HCT116 (cell line): ENCODE results near the gene PTGIS. TPM values are rescaled to one million over a fixed set of nuclear protein-coding genes. Genes with fewer than 3 reads are reported as not detected.
A peak's percentile ranks its signal among the peaks of the same experiment; 100 is the strongest.

Source experiments
- ATAC-seq: fragments of 200-7000 bp; cut with Tn5 transposase; 2 replicates; pipeline ENCODE4 v1.9.1; 2020; ENCODE audit warnings: mild to moderate bottlenecking, moderate library complexity
- BruUV-seq: library from RNA; stranded (reverse); fragments of 400-500 nt; replicated peaks from 2 replicates; lab custom pipeline; 2021; lab: Mats Ljungman, UMichigan
- CTCF ChIA-PET: fragments of 300-600 bp; sonication (Branson Sonifier 250); formaldehyde crosslinking; loops from one replicate; lab custom pipeline; 2021; ENCODE audit warnings: antibody characterized with exemption; lab: Charles Lee
- POLR2A ChIA-PET: fragments of 300-600, 350-600 bp; sonication (Branson Sonifier 250); formaldehyde crosslinking; loops from one replicate; lab custom pipeline; 2021; ENCODE audit warnings: antibody characterized with exemption; lab: Charles Lee
- RAD21 ChIA-PET, 2 experiments: fragments of 300-600 bp; sonication (Branson Sonifier 250); formaldehyde crosslinking; loops; one replicate each; lab custom pipeline; 2023; ENCODE audit warnings: low total read pairs in 2 of 2; ENCODE audit not compliant: uncharacterized antibody in 2 of 2, unreplicated experiment in 2 of 2, low non-redundant PET in 1 of 2; lab: Charles Lee
- DNase-seq: peaks from one replicate; pipeline ENCODE4 v3.0.0-alpha.2; 2010; ENCODE audit warnings: low read depth, low spot score
- H2AFZ ChIP-seq: fragments of 200-600 bp; shearing (Covaris generic), sonication (generic); 2 replicates; pipeline ENCODE4 v1.6.1; 2017; ENCODE audit warnings: low read depth, mixed run types, mixed read lengths, antibody characterized with exemption, low read length; ENCODE audit not compliant: poor library complexity, severe bottlenecking
- H3K27ac ChIP-seq: 2 replicates; pipeline ENCODE4 v1.5.1; 2012; ENCODE audit warnings: low read depth, low read length
- H3K27me3 ChIP-seq: fragments of 200-600 bp; sonication (generic); 2 replicates; pipeline ENCODE4 v1.6.1; 2016; ENCODE audit warnings: mixed run types, low read length, mixed read lengths; ENCODE audit not compliant: insufficient read depth
- H3K36me3 ChIP-seq, 2 experiments: fragments of 200-500 bp in 1 of 2; fragments of 200-600 bp in 1 of 2; sonication (Bioruptor generic) in 1 of 2; sonication (generic) in 1 of 2; 2 replicates each; pipeline versions ENCODE4 v1.5.1 to v1.6.1; 2014 to 2016; ENCODE audit warnings: low read length in 2 of 2, inconsistent platforms in 1 of 2, mixed read lengths in 1 of 2, mixed run types in 1 of 2; ENCODE audit not compliant: insufficient read depth in 2 of 2, control insufficient read depth in 1 of 2
- H3K4me1 ChIP-seq, 2 experiments: fragments of 200-600 bp in 1 of 2; sonication (generic) in 1 of 2; 2 replicates each; pipeline versions ENCODE4 v1.5.1 to v1.6.1; 2012 to 2017; ENCODE audit warnings: low read length in 2 of 2, inconsistent platforms in 1 of 2, mild to moderate bottlenecking in 1 of 2, mixed read lengths in 1 of 2, mixed run types in 1 of 2, moderate library complexity in 1 of 2; ENCODE audit not compliant: insufficient read depth in 2 of 2, control insufficient read depth in 1 of 2
- H3K4me2 ChIP-seq: fragments of 200-600 bp; sonication (generic); 2 replicates; pipeline ENCODE4 v1.6.1; 2017; ENCODE audit warnings: mixed run types, low read length, mixed read lengths
- H3K4me3 ChIP-seq, 2 experiments: fragments of 200-600 bp in 1 of 2; sonication (generic) in 1 of 2; replicated peaks in 1 of 2; 2 replicates each; pipeline ENCODE4 v1.5.1; 2011 to 2016; ENCODE audit warnings: low read length in 2 of 2, control low read depth in 1 of 2, low read depth in 1 of 2, mild to moderate bottlenecking in 1 of 2, mixed read lengths in 1 of 2, mixed run types in 1 of 2
- H3K79me2 ChIP-seq: fragments of 200-600 bp; sonication (generic); 2 replicates; pipeline ENCODE4 v1.6.1; 2017; ENCODE audit warnings: mild to moderate bottlenecking, mixed run types, low read length, moderate library complexity, mixed read lengths; ENCODE audit not compliant: insufficient read depth
- H3K9ac ChIP-seq: fragments of 200-600 bp; sonication (generic); 2 replicates; pipeline ENCODE4 v1.6.1; 2016; ENCODE audit warnings: low read length, mixed read lengths
- H3K9me2 ChIP-seq: fragments of 200-600 bp; sonication (generic), shearing (Covaris generic); 2 replicates; pipeline ENCODE4 v1.6.1; 2017; ENCODE audit warnings: mixed run types, mild to moderate bottlenecking, moderate library complexity; ENCODE audit not compliant: insufficient read depth
- H3K9me3 ChIP-seq, 2 experiments: fragments of 200-500 bp in 1 of 2; fragments of 200-600 bp in 1 of 2; sonication (Bioruptor generic) in 1 of 2; sonication (generic) in 1 of 2; 2 replicates each; pipeline ENCODE4 v1.6.1; 2014 to 2017; ENCODE audit warnings: low read length in 2 of 2, mixed read lengths in 2 of 2, inconsistent platforms in 1 of 2, low read depth in 1 of 2, mild to moderate bottlenecking in 1 of 2, mixed run types in 1 of 2, moderate library complexity in 1 of 2; ENCODE audit not compliant: control insufficient read depth in 1 of 2, insufficient read depth in 1 of 2
- H4K20me1 ChIP-seq: fragments of 200-600 bp; sonication (generic), shearing (Covaris generic); 2 replicates; pipeline ENCODE4 v1.6.1; 2017; ENCODE audit warnings: mixed run types, mild to moderate bottlenecking, moderate library complexity; ENCODE audit not compliant: insufficient read depth
- CBX3 ChIP-seq: IDR thresholded peaks from 2 replicates; pipeline ENCODE4 v1.6.1; 2012; ENCODE audit warnings: low read depth
- EZH2phosphoT487 ChIP-seq: fragments of 200-600 bp; IDR thresholded peaks from 2 replicates; pipeline ENCODE4 v1.6.1; 2018; ENCODE audit warnings: antibody characterized with exemption, borderline replicate concordance
- JUND ChIP-seq: IDR thresholded peaks from 2 replicates; pipeline ENCODE4 v1.6.1; 2012
- POLR2AphosphoS5 ChIP-seq: IDR thresholded peaks from 2 replicates; pipeline ENCODE4 v1.6.1; 2011; ENCODE audit warnings: mild to moderate bottlenecking, low read depth, low read length, moderate library complexity
- SIN3A ChIP-seq: IDR thresholded peaks from 2 replicates; pipeline ENCODE4 v1.6.1; 2012; ENCODE audit warnings: low read depth
- SP1 ChIP-seq: IDR thresholded peaks from 2 replicates; pipeline ENCODE4 v1.6.1; 2012; ENCODE audit warnings: low read depth
- YY1 ChIP-seq: IDR thresholded peaks from 2 replicates; pipeline ENCODE4 v1.6.1; 2011; ENCODE audit warnings: low read length, low read depth, moderate library complexity, mild to moderate bottlenecking; ENCODE audit not compliant: insufficient replicate concordance; ENCODE audit errors: extremely low read depth
- intact Hi-C: fragments of 100-400 bp; cut with micrococcal nuclease; formaldehyde crosslinking; loops from 2 replicates; pipeline ENCODE4 v1.10.0; 2022
- total RNA-seq: library from RNA; stranded (reverse); gene quantifications from one replicate; pipeline ENCODE4 v1.2.1, GENCODE V29; 2021; ENCODE audit not compliant: unreplicated experiment
- TF ChIP-seq, protein P1 (sequence below): IDR thresholded peaks from 2 replicates; pipeline ENCODE4 v1.6.1; 2012

The PTGIS gene
- total RNA-seq, 1 experiment from 2014 or later, result 0.25 TPM

DNA sequence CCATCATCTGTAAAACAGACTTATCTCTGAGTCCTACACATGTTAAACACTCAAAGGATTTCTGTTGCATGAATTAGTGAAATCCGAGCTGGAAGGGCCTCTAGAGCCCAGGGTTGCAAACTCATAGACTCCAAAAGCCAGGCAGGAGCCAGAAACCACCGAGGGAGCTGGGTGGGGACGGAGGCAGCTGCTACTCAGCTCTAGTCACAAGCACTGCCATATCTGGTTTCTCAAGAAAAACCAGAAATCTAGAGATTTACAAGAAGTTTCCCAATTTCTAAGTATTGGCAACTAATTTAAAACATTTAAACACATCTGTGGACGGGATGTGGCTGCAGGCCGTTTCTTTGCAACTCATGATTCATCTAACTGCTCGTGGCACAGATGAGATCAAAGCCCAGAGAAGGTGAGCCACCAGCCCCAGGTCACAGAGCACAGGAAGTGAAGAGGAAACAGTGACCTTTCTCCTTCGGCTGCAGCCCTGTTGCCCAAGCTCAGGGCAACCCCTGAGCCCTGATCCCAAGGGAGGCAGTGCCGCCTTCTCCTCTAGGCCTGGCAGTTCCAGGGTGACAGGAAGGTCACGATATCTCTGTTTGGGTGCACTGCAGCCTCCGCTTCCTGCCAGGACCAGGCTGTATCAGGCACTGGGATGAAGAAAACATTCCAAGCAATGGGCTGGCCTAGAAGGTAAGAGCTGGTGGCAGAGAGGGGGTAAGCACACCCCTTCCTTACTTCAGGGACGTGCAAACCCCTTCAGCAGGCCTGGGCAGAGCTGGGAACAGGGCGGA, 26.4 kb upstream of the PTGIS start:
- ChIA-PET RAD21 (no interaction called here), POLR2A (interaction anchor here (0.5 kb wide), 1 partner anchor 252 kb away, joined by 5 read pairs; no protein-coding TSS in a partner anchor), CTCF (interaction anchor here (1.2 kb wide), 1 partner anchor 9 kb away, joined by 4 read pairs; no protein-coding TSS in a partner anchor)
- Histone ChIP-seq H4K20me1 (no peaks in the 10 kb centered on the region), H3K36me3 (no peaks in the 10 kb centered on the region), H3K79me2 (no peaks in the 10 kb centered on the region), H2AFZ (no peak overlapping the region), H3K9me3 (no peaks in the 10 kb centered on the region), H3K9ac (no peak overlapping the region), H3K4me1 (peaks cover 17 to 38% of the 10 kb centered on the region in 2 experiments), H3K4me3 (no peak overlapping the region), H3K27ac (no peak overlapping the region), H3K27me3 (no peaks in the 10 kb centered on the region), H3K4me2 (peak overlapping the region; percentile 29), H3K9me2 (no peaks in the 10 kb centered on the region)
- ATAC-seq (no peak), DNase-seq (no peak)
- TF ChIP-seq JUND (no peak), SP1 (no peak), SIN3A (no peak), YY1 (no peak), POLR2AphosphoS5 (no peak), EZH2phosphoT487 (no peak)
- no TSS peak for BruUV-seq
- intact Hi-C loops, result no loop called here

DNA sequence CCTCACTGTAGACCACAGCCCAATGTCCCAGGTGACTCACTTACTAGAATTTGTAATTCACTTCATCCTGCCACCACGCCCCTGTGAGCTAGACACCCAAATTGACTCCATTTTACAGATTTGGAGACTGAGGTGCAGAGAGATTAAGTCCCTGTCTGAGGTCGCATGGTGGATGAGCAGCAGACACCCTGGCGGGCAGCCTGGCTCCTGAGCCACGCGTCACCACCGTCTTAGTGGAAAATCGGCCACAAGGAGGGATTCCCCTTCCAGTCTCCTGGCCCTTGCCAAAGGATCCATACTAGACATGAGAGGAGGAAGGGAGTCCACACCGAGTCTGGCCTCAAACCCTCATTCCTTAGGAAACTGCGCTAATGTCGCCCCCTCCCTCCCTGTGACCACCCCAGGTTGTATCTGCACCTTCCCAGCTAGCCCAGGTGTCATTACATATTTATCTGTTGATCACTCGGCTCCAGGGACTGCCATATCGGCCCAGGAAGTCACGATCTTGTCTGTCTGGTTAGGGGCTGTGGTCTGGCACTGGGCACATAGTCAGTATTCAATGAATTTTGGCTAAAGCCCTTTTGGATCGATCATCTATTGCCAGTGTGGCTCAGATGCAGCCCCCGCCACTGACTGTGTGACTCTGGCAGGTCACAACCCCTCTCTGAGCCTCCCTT, 25.7 kb upstream of the PTGIS start:
- H3K4me2 ChIP-seq, result peak overlapping the region; percentile 31
- ChIA-PET POLR2A (no interaction called here), CTCF (interaction anchor here (1.2 kb wide), 1 partner anchor 10 kb away, joined by 4 read pairs; no protein-coding TSS in a partner anchor), RAD21 (no interaction called here)
- H3K9me3 ChIP-seq, result no peaks in the 10 kb centered on the region
- ATAC-seq (no peak), DNase-seq (no peak)
- H3K27ac ChIP-seq, result no peak overlapping the region
- TF ChIP-seq, protein P1, sequence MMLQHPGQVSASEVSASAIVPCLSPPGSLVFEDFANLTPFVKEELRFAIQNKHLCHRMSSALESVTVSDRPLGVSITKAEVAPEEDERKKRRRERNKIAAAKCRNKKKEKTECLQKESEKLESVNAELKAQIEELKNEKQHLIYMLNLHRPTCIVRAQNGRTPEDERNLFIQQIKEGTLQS, result no peak
- TF ChIP-seq CBX3, result no peak
- H3K4me1 ChIP-seq, result peaks cover 17 to 38% of the 10 kb centered on the region in 2 experiments
- H4K20me1 ChIP-seq, result no peaks in the 10 kb centered on the region
- intact Hi-C loops, result no loop called here
- BruUV-seq, result no TSS peak
- H3K36me3 ChIP-seq, result no peaks in the 10 kb centered on the region
- no peaks in the 10 kb centered on the region for H3K27me3 ChIP-seq
- no peak overlapping the region for H2AFZ ChIP-seq
- no peak overlapping the region for H3K4me3 ChIP-seq
- no peaks in the 10 kb centered on the region for H3K79me2 ChIP-seq
- H3K9ac ChIP-seq, result no peak overlapping the region
- H3K9me2 ChIP-seq, result no peaks in the 10 kb centered on the region
